ENCODE results near the gene MTMR4.
"Not testable (repeated sequence)": the region's sequence is repeated elsewhere in the genome, so short reads cannot be mapped to it uniquely, and the experiment has no call there.

Gene MTMR4

DNA sequence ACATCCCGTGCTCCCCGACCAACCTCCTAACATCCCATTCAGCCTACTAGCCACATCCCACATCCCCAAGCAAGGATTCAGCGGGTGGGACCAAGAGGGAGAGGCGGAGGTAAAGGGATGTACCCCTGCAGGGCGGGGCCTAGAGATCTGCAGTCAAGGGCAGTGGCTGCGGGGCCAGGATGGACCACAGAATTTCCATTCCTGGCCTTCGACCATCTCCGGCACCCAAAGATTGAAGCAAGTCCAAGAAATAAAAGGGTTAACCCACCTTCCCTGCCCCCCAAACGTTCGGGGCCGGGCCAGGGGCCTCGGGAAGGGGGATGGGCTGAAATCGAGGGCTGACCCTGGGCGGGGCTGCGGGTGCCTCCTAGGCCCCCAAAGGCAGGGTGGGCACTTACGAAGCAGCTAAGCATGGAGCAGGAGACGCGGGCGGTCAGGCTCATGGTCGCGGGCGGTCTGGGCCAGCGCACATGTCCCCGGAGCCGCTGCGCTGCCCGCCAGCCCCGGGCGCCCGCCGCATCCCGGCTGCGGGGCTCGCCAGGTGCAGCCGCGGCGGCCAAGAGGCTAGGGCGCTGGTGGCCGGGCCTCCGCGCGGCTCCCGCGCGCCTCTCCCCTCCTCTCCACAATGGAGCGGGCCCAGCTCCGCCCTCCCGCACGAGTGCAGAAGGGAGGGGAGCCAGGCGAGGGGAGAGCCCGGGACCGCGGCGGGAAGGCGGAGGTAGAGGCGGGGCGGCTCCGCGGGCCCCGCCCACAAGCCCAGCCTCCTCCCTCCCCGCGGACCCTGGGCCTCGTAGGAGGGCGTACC is at the start of gene MTMR4:
Gene MTMR4, minus strand, starts transcription at position 674 of the 805 bp plus-strand sequence. Its CDS starts 231 bp downstream, at position 443.
- peaks cover 73% of the 10 kb centered on the region for H3K4me1 Mint-ChIP-seq
- peak within 1 kb of the TSS; percentile 75 to 82 for H3K27ac Mint-ChIP-seq
- DNase-seq (peak; percentile 68 to 76), ATAC-seq (peak; percentile 8)
- no peaks in the 10 kb centered on the region for H3K9me3 Mint-ChIP-seq
- H3K4me3 Mint-ChIP-seq, result peak within 1 kb of the TSS; percentile 89 to 97
- H3K27me3 Mint-ChIP-seq, result no peaks in the 10 kb centered on the region

DNA sequence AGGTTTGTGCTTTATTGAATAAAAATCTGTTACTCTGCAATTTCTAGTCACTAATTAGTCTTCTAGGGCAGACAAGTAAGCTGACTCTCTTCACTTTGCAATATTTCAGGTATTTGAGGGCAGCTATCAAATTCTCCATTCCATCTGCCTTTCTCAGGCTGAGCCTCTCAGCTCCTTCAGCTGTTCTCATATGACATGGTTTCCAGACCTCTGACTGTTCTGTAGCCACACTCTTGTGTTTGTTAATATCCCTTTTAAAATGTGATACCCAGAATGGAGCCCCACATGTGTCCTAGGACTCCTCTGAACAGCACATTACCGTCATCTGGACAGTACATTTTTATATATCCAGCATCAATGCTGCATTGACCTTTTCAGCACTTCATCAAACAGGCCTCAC is 46.1 kb upstream of the MTMR4 start:
- ATAC-seq, result no peak
- no peak for DNase-seq
- Mint-ChIP-seq H3K27ac (no peak overlapping the region), H3K9me3 (no peaks in the 10 kb centered on the region), H3K27me3 (no peaks in the 10 kb centered on the region), H3K4me3 (no peak overlapping the region), H3K4me1 (peaks cover 17% of the 10 kb centered on the region)

DNA sequence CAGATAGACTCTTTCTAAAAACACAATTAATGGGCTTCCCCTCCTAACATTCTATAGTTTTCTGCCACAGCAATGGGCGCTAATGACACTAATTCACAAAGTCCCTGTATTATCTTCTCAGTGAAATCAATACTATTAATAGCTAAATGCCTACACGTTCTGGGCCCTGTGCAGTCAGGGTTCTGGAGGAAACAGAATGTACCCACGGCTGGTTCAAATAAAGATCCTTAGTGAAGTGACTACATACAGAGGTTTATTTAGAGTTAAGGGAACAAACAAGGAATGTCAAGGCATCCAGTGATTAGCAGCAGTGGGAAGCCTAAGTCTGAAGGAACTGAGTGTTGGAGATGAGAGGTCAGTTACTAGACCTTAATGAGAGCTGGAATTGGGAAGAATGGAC is 43.5 kb upstream of the MTMR4 start:
- H3K27ac Mint-ChIP-seq, result no peak overlapping the region
- ATAC-seq (no peak), DNase-seq (no peak)
- H3K4me3 Mint-ChIP-seq, result no peak overlapping the region
- H3K4me1 Mint-ChIP-seq, result peaks cover 8% of the 10 kb centered on the region
- H3K9me3 Mint-ChIP-seq, result no peaks in the 10 kb centered on the region
- no peaks in the 10 kb centered on the region for H3K27me3 Mint-ChIP-seq

DNA sequence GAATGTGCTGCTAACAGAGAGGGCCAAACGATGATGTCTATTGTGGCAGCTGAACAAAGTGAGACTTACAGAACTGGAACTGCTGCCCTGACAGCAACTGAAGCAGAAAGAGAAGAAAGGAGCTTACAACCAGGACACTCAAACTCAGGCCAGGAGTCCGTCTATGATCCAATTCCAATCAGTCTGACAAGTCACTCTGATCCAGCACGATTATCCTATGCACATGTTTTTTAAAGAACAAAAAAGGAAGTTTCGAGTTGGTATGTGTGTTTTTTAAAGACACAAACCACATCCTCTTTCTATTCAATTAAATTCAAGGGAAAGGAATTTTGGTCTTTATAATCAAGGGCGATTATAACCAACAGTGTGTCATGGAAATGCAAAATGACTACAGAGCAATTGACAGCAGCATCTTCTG is 42.4 kb upstream of the MTMR4 start:
- H3K27me3 Mint-ChIP-seq, result no peaks in the 10 kb centered on the region
- H3K4me1 Mint-ChIP-seq, result peaks cover 8% of the 10 kb centered on the region
- ATAC-seq (no peak), DNase-seq (no peak)
- no peak overlapping the region for H3K27ac Mint-ChIP-seq
- no peak overlapping the region for H3K4me3 Mint-ChIP-seq
- no peaks in the 10 kb centered on the region for H3K9me3 Mint-ChIP-seq

DNA sequence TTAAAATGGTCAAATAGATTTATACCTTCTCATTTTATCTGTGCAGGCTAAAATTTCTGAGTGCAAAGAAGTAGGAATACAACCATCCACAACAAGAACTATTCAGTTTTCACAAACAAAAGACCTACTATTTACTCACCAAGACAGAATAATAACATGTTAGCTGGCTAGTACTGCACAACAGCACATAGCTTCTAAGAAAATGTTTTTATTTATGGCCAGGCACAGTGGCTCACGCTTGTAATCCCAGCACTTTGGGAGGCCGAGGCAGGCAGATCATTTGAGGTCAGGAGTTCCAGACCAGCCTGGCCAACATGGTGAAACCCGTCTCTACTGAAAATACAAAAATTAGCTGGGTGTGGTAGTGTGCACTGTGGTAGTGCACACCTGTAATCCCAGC is 40.7 kb upstream of the MTMR4 start:
- H3K27me3 Mint-ChIP-seq, H3K27ac Mint-ChIP-seq, ATAC-seq, H3K4me3 Mint-ChIP-seq, H3K9me3 Mint-ChIP-seq, H3K4me1 Mint-ChIP-seq, DNase-seq: not testable (repeated sequence)

DNA sequence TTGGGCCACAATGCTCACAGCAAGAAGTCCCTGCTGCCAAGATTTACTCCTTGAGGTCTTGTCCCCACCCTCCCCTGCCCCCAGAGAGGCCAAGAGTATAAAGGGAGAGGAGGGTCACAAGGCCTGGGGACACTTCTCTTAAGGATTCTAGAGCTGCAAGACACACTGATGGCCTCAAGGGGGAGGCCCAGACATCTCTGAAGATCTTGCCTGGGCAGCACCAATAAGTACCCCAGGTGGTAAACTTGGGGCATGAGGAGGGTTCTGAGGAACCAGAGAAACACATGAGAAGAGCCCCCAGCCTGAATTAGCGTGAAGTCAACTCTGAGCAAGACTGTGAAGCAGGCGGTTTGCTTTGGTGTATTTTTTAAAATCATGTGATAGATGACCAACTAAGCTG is 26.8 kb upstream of the MTMR4 start:
- peak; percentile 73 for ATAC-seq
- no peaks in the 10 kb centered on the region for H3K9me3 Mint-ChIP-seq
- H3K4me3 Mint-ChIP-seq, result no peak overlapping the region
- H3K27me3 Mint-ChIP-seq, result peaks cover 6% of the 10 kb centered on the region
- no peak overlapping the region for H3K27ac Mint-ChIP-seq
- no peaks in the 10 kb centered on the region for H3K4me1 Mint-ChIP-seq
- DNase-seq, result no peak

DNA sequence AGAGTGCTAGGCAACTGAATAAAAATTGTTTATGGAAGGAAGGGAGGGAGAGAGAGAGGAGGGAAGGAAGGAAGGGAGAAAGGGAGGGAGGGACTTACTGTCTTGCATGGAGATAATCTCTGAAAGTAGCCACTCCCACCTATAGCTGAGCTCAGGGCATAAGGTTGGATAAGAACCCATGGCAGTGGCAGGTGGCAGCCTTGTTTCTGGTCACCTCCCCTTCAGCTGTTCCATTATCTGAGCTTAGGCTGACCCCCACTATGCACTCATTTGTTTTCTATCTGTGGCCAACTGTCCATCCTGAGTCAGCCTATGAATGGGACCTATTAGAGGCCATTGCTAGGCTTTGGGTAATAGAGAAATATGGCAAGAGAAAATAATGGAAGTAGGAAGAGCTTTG is 25.3 kb upstream of the MTMR4 start:
- Mint-ChIP-seq H3K27me3 (peaks cover 21% of the 10 kb centered on the region), H3K9me3 (no peaks in the 10 kb centered on the region), H3K4me1 (no peaks in the 10 kb centered on the region), H3K27ac (no peak overlapping the region), H3K4me3 (no peak overlapping the region)
- ATAC-seq (no peak), DNase-seq (no peak)

DNA sequence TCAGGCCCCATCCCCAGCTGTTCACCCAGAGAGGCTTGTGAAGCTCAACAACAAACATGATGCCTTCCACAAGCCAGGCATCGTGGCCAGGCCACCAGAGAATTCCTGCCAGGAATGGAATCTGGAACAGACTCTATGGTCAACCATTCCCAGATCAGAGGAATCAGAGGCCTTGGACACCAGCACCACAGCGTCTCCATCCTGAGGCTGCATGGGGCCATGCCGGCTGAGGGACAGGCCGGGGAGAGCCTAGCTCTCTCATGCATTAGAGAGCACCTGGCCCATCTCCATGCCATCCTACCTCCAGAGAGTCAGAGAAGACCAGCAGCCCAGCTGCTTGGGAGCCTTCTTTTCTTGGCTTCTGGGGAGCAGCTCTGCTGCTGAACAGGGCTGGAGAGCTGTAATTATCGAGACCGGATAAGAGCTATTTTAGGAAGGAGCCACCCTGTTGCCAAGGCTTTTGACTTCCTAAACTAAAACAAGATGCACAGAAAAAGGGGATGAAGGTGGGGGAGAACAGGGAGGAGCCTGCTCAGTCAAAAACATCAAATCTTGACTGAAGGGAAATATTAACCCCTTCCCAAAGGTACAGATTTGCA is 24.5 kb upstream of the MTMR4 start:
- Mint-ChIP-seq H3K27ac (no peak overlapping the region), H3K27me3 (peaks cover 29% of the 10 kb centered on the region), H3K9me3 (no peaks in the 10 kb centered on the region), H3K4me3 (no peak overlapping the region), H3K4me1 (no peaks in the 10 kb centered on the region)
- ATAC-seq, result no peak
- no peak for DNase-seq

DNA sequence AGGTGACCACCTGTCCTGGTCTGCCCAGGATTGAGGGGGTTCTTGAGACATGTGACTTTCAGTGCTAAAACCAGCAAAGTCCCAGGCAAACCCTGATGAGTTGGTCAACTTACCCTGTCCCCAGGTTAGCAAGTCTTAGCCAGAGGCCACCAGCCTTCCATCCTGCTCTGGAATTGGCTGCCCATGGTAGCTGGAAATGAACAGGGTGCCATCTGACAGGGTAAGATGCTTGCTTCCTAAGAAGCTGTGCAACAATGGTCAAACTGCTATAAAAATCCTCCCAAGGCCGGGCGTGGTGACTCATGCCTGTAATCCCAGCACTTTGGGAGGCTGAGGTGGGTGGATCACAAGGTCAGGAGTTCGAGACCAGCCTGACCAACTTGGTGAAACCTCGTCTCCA is 22.8 kb upstream of the MTMR4 start:
- Mint-ChIP-seq H3K4me3 (no peak overlapping the region), H3K9me3 (no peaks in the 10 kb centered on the region), H3K27me3 (peaks cover 46% of the 10 kb centered on the region), H3K4me1 (peaks cover 3% of the 10 kb centered on the region), H3K27ac (no peak overlapping the region)
- ATAC-seq (no peak), DNase-seq (no peak)

DNA sequence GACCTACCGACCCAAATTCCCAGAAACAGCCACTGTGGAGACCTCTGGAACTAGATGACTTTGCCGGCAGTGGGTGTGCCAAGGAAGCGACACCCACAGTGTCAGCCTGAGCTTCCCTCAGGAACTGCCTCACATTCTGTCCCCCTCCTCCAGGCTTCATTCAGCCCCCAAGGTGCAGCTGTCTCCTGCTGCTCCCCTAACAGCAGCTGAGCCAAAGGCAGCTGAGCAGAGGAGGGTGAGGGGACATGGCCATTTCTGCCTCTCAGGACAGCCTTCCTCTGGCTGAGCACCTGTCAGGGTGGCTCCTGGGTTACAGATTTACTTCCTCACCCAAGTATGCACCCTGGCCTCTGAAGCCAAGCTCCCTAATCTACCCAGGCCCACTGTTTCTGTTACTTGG is 22.1 kb upstream of the MTMR4 start:
- Mint-ChIP-seq H3K27ac (no peak overlapping the region), H3K4me1 (peaks cover 5% of the 10 kb centered on the region), H3K27me3 (peaks cover 48% of the 10 kb centered on the region), H3K9me3 (no peaks in the 10 kb centered on the region), H3K4me3 (no peak overlapping the region)
- no peak for ATAC-seq
- DNase-seq, result no peak

DNA sequence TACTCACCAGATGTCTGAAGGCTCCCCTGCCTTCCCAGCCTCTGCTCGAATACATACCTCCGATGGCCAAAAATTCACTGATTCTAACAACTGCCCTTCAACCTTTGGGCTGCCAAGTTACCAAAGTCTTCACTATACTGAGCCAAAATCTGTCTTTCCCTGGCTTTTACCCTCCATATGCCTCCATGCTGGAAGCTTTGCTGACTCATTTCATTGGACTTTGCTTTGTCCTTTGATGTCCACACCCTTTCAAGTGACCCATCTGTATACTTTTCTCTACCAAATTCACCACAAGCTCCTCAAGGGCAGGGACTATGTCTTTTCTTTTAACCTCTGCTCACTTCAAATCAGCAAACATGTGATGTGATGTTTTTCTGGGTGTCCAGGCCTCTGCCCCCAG is 21.0 kb upstream of the MTMR4 start:
- peaks cover 5% of the 10 kb centered on the region for H3K4me1 Mint-ChIP-seq
- peaks cover 58% of the 10 kb centered on the region for H3K27me3 Mint-ChIP-seq
- H3K4me3 Mint-ChIP-seq, result no peak overlapping the region
- ATAC-seq (no peak), DNase-seq (no peak)
- no peak overlapping the region for H3K27ac Mint-ChIP-seq
- no peaks in the 10 kb centered on the region for H3K9me3 Mint-ChIP-seq

DNA sequence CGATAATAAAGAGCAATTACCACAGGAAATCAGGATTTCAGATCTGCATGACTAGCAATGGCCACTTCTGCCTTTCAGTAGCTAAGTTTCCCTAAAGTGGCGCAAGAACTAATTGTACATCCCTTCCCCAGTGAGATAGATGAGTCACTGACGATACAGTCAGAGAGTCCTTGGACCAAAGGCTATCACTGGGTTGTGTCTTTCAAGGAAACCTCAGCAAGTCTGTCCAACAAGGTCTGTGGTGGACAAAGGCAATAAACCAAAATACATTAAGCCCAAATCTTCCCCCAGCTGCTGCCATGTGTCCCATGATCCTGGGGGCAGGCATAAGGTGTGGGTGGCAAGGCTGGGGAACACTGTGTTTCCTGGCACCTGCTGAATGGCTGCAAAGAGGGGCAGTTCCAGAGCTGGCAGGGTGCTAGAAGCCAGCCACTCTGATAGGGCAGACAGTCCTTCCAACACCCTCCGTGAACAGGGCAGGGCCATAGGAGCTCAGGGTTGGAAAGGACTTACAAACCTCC is 20.5 kb upstream of the MTMR4 start:
- H3K9me3 Mint-ChIP-seq, result no peaks in the 10 kb centered on the region
- ATAC-seq (no peak), DNase-seq (no peak)
- no peak overlapping the region for H3K27ac Mint-ChIP-seq
- no peak overlapping the region for H3K4me3 Mint-ChIP-seq
- peaks cover 5% of the 10 kb centered on the region for H3K4me1 Mint-ChIP-seq
- peaks cover 63% of the 10 kb centered on the region for H3K27me3 Mint-ChIP-seq

DNA sequence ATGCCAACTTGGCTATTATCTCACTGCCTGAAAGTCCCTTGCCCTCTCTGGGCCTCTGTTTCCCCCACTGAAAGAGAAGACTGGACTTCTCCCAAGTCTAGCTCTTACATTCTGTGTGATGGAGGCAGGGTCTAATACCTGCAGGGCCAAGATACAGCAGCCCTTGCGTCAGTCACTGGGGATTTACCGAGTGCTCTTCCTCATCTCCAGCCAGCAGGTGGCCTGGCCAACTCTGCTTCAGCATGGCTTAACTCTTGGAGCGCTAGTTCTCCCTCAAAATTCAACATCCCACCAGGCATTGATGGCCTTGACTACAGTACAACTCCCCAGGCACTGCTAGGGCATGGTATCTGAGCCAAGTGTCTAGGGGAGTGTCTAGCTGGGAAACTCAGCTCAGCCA is 19.9 kb upstream of the MTMR4 start:
- Mint-ChIP-seq H3K9me3 (no peaks in the 10 kb centered on the region), H3K4me3 (no peak overlapping the region), H3K27ac (no peak overlapping the region), H3K4me1 (peaks cover 5% of the 10 kb centered on the region), H3K27me3 (peaks cover 69% of the 10 kb centered on the region)
- DNase-seq, result no peak
- no peak for ATAC-seq

DNA sequence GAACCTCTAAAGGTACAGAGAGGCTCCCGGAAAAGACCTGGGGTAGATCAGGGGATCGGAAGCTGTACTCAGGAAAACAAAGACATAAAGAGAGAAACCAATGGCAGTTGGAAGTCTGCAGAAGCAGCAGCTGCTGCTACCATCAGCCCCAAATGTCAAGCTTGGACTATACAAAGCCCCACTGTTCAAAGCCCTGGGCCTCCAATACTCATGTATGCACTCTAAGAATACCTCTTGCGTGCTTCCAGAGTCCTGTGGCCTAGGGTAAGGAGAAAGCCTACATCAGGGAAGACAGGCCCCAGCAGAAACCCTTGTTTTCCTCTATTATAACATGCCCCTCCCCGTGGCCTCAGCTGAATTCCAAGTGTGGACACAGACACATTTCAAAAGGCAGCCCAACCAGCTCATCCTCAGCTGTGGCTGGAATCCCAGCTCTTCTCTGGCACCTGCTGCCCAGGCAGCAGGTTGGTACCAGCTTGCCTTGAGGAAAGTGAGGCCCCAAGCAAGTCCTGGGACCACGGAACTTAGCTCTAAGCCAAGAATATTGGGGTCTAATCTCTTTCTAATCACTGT is 19.3 kb upstream of the MTMR4 start:
- Mint-ChIP-seq H3K4me3 (no peak overlapping the region), H3K27ac (no peak overlapping the region), H3K9me3 (no peaks in the 10 kb centered on the region), H3K4me1 (peaks cover 5% of the 10 kb centered on the region), H3K27me3 (peaks cover 75% of the 10 kb centered on the region)
- ATAC-seq (no peak), DNase-seq (no peak)

DNA sequence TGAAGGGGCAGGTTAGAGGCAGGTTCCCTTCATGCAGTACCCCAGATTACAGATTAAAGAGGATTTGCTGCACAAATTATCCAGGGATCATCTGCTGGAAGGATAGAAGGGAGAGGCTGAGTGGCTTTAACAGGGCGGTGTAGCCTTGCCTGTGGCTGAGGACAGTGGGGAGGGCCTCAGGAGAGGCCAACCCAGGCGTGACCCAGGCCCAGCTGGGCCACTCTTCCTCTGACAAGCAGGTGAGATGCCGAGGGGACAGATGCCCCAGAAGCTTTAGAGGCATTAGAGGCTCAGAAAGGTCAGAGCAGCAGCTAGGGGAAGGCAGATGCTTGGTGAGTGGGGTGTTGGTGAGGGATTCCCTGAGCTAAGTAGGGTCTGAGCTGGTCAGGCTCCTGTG is 18.1 kb upstream of the MTMR4 start:
- peaks cover 5% of the 10 kb centered on the region for H3K4me1 Mint-ChIP-seq
- H3K4me3 Mint-ChIP-seq, result no peak overlapping the region
- no peak overlapping the region for H3K27ac Mint-ChIP-seq
- H3K27me3 Mint-ChIP-seq, result peaks cover 76% of the 10 kb centered on the region
- ATAC-seq, result no peak
- DNase-seq, result no peak
- H3K9me3 Mint-ChIP-seq, result no peaks in the 10 kb centered on the region

Measured in stimulated activated naive CD8-positive, alpha-beta T cell treated with anti-CD3 and anti-CD28 coated beads, Interleukin-15, amount 100 ng/mL, for 72 hours (primary cell).